WTC11 (cell line): ENCODE measurements around the gene TMEM253. TPM values are rescaled to one million over a fixed set of nuclear protein-coding genes. Genes with fewer than 3 reads are reported as not detected.

Experiments used
- ATAC-seq: fragments of 200-7000 bp; cut with Tn5 transposase; 2 replicates; pipeline ENCODE4 v1.10.0; 2021; ENCODE audit warnings: mild to moderate bottlenecking, moderate library complexity
- CTCF ChIA-PET: fragments of 300-600 bp; sonication (Branson Sonifier 250); formaldehyde crosslinking; loops from one replicate; lab custom pipeline; 2021; ENCODE audit warnings: antibody characterized with exemption; lab: Charles Lee
- POLR2A ChIA-PET: fragments of 350-600 bp; sonication (Branson Sonifier 250); formaldehyde crosslinking; loops from one replicate; lab custom pipeline; 2021; ENCODE audit warnings: antibody characterized with exemption; lab: Charles Lee
- DNase-seq: peaks from one replicate; pipeline ENCODE4 v3.0.0; 2021; ENCODE audit warnings: low spot score
- H3K27ac Mint-ChIP-seq: 2 replicates; pipeline ENCODE4 v1.8.0; 2021; ENCODE audit warnings: mixed read lengths
- H3K27me3 Mint-ChIP-seq: 2 replicates; pipeline ENCODE4 v1.8.0; 2021; ENCODE audit warnings: low read depth, mild to moderate bottlenecking, moderate library complexity, mixed read lengths
- H3K36me3 Mint-ChIP-seq: 2 replicates; pipeline ENCODE4 v1.8.0; 2021; ENCODE audit warnings: mixed read lengths
- H3K4me1 Mint-ChIP-seq: 2 replicates; pipeline ENCODE4 v1.8.0; 2022; ENCODE audit warnings: mixed read lengths
- H3K4me3 Mint-ChIP-seq: 2 replicates; pipeline ENCODE4 v1.8.0; 2021; ENCODE audit warnings: mild to moderate bottlenecking, moderate library complexity, mixed read lengths
- H3K9me3 Mint-ChIP-seq: 2 replicates; pipeline ENCODE4 v1.8.0; 2021; ENCODE audit warnings: mixed read lengths
- CREM ChIP-seq: sonication (generic); formaldehyde crosslinking; IDR thresholded peaks from 2 replicates; pipeline ENCODE4 v1.8.1; 2022; ENCODE audit warnings: mild to moderate bottlenecking, missing genetic modification reagents, moderate library complexity
- ESRRA ChIP-seq: sonication (generic); formaldehyde crosslinking; IDR thresholded peaks from 2 replicates; pipeline ENCODE4 v1.8.1; 2022; ENCODE audit warnings: mild to moderate bottlenecking, missing genetic modification reagents, borderline replicate concordance
- FOXJ3 ChIP-seq: sonication (generic); formaldehyde crosslinking; IDR thresholded peaks from 2 replicates; pipeline ENCODE4 v1.9.0; 2021; ENCODE audit warnings: missing genetic modification reagents, mild to moderate bottlenecking, borderline replicate concordance
- IRF2 ChIP-seq: sonication (generic); formaldehyde crosslinking; IDR thresholded peaks from 2 replicates; pipeline ENCODE4 v1.8.0; 2022; ENCODE audit warnings: low read depth, missing genetic modification reagents, borderline replicate concordance
- NFYB ChIP-seq: sonication (generic); formaldehyde crosslinking; conservative IDR thresholded peaks from 2 replicates; pipeline ENCODE4 v1.8.0; 2022; ENCODE audit warnings: low read depth, missing genetic modification reagents
- PRRX2 ChIP-seq: fragments of 250-450 bp; sonication (Bioruptor Pico); IDR thresholded peaks from 2 replicates; pipeline ENCODE4 v1.8.0; 2021; ENCODE audit warnings: mild to moderate bottlenecking
- ZNF219 ChIP-seq: sonication (generic); formaldehyde crosslinking; IDR thresholded peaks from 2 replicates; pipeline ENCODE4 v1.8.0; 2023; ENCODE audit warnings: missing genetic modification reagents, mild to moderate bottlenecking, borderline replicate concordance
- ZNF263 ChIP-seq: sonication (generic); formaldehyde crosslinking; IDR thresholded peaks from 2 replicates; pipeline ENCODE4 v1.8.1; 2022; ENCODE audit warnings: low read depth, mild to moderate bottlenecking, moderate library complexity, missing genetic modification reagents
- total RNA-seq: library from RNA; stranded (reverse); gene quantifications from 3 replicates; pipeline ENCODE4 v1.2.3, GENCODE V29; 2021
- TF ChIP-seq, protein P1 (sequence below): fragments of 250-450 bp; sonication (Bioruptor Pico); conservative IDR thresholded peaks from 2 replicates; pipeline ENCODE4 v1.9.0; 2021; ENCODE audit warnings: mild to moderate bottlenecking
- TF ChIP-seq, protein P2 (sequence below): sonication (generic); formaldehyde crosslinking; IDR thresholded peaks from 2 replicates; pipeline ENCODE4 v1.8.1; 2023; ENCODE audit warnings: mild to moderate bottlenecking, missing genetic modification reagents
- TF ChIP-seq, protein P3 (sequence below): sonication (generic); formaldehyde crosslinking; IDR thresholded peaks from 2 replicates; pipeline ENCODE4 v1.8.1; 2023; ENCODE audit warnings: mild to moderate bottlenecking, missing genetic modification reagents, moderate library complexity
- TF ChIP-seq, protein P4 (sequence below): sonication (generic); formaldehyde crosslinking; IDR thresholded peaks from 2 replicates; pipeline ENCODE4 v1.8.1; 2022; ENCODE audit warnings: low read depth, mild to moderate bottlenecking, moderate library complexity, missing genetic modification reagents, borderline replicate concordance
- TF ChIP-seq, protein P5 (sequence below): sonication (generic); formaldehyde crosslinking; IDR thresholded peaks from 2 replicates; pipeline ENCODE4 v1.8.0; 2023; ENCODE audit warnings: missing genetic modification reagents, mild to moderate bottlenecking, borderline replicate concordance
- TF ChIP-seq, protein P6 (sequence below): sonication (generic); formaldehyde crosslinking; IDR thresholded peaks from 2 replicates; pipeline ENCODE4 v1.8.1; 2023; ENCODE audit warnings: mild to moderate bottlenecking, moderate library complexity, missing genetic modification reagents
- TF ChIP-seq, protein P7 (sequence below): sonication (generic); formaldehyde crosslinking; IDR thresholded peaks from 2 replicates; pipeline ENCODE4 v1.8.1; 2022; ENCODE audit warnings: missing genetic modification reagents, borderline replicate concordance

The TMEM253 gene
- total RNA-seq, 1 experiment from 2014 or later, result 1.7 TPM

DNA sequence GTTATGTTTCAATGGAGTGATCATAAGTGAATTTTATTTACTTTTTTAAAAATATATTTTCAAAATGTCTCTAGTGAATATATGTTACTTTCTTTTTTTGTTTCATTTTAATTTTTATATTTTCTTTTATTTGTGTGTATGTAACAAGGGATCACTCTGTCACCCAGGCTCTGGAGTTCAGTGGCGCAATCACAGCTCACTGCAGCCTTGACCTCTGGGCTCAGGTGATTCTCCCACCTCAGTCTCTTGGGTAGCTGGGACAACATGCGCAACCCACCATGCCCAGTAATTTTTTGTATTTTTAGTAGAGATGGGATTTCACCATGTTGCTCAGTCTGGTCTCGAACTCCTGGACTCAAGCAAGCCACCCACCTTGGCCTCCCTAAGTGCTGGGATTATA lies 18.1 kb downstream of the TMEM253 start:
- Mint-ChIP-seq H3K27me3 (0 out of 2 replicates have a peak, but pooled peaks cover 5% of the 10 kb centered on the region), H3K4me1 (peaks cover 7% of the 10 kb centered on the region), H3K27ac (no peak overlapping the region), H3K9me3 (no peaks in the 10 kb centered on the region), H3K36me3 (no peaks in the 10 kb centered on the region), H3K4me3 (no peak overlapping the region)
- ChIA-PET POLR2A (no interaction called here), CTCF (no interaction called here)
- no peak for DNase-seq
- no peak for ATAC-seq
- TF ChIP-seq, protein P1, sequence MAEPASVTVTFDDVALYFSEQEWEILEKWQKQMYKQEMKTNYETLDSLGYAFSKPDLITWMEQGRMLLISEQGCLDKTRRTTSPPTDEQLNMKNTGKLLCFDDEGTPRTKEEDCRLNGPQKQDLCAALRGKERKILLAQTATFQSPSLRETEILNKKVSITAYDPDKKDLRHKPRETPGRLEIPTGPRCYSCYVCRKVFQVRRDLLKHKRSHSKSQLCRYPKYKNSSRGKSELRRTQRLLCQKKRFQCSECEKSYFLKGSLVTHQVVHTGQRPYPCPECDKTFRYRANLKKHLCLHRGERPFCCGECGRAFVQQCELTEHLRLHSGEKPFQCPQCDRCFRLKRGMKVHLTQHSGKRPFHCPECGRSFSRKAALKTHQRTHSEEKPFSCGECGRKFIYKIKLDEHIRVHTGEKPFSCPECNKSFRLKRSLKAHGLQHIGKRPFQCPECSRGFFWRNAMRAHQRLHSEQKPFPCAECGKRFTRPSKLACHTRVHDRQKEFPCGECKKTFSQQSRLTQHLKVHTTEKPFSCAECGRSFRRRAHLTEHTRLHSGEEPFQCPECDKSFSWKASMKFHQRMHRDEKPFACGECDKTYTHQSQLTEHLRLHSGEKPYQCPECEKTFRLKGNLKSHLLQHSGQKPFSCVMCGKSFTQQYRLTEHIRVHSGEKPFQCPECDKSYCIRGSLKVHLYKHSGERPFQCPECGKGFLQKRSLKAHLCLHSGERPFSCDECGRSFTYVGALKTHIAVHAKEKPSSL (CRISPR knock-in tag), result no peak
- TF ChIP-seq FOXJ3 (CRISPR knock-in tag) (no peak), ZNF263 (CRISPR knock-in tag) (no peak), NFYB (CRISPR knock-in tag) (no peak), ESRRA (no peak), IRF2 (CRISPR knock-in tag) (no peak)
- TF ChIP-seq, protein P2, sequence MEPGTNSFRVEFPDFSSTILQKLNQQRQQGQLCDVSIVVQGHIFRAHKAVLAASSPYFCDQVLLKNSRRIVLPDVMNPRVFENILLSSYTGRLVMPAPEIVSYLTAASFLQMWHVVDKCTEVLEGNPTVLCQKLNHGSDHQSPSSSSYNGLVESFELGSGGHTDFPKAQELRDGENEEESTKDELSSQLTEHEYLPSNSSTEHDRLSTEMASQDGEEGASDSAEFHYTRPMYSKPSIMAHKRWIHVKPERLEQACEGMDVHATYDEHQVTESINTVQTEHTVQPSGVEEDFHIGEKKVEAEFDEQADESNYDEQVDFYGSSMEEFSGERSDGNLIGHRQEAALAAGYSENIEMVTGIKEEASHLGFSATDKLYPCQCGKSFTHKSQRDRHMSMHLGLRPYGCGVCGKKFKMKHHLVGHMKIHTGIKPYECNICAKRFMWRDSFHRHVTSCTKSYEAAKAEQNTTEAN (CRISPR knock-in tag), result no peak
- TF ChIP-seq, protein P3, sequence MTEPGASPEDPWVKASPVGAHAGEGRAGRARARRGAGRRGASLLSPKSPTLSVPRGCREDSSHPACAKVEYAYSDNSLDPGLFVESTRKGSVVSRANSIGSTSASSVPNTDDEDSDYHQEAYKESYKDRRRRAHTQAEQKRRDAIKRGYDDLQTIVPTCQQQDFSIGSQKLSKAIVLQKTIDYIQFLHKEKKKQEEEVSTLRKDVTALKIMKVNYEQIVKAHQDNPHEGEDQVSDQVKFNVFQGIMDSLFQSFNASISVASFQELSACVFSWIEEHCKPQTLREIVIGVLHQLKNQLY (CRISPR knock-in tag), result no peak
- TF ChIP-seq, protein P4, sequence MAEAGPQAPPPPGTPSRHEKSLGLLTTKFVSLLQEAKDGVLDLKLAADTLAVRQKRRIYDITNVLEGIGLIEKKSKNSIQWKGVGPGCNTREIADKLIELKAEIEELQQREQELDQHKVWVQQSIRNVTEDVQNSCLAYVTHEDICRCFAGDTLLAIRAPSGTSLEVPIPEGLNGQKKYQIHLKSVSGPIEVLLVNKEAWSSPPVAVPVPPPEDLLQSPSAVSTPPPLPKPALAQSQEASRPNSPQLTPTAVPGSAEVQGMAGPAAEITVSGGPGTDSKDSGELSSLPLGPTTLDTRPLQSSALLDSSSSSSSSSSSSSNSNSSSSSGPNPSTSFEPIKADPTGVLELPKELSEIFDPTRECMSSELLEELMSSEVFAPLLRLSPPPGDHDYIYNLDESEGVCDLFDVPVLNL, result no peak
- TF ChIP-seq, protein P5, sequence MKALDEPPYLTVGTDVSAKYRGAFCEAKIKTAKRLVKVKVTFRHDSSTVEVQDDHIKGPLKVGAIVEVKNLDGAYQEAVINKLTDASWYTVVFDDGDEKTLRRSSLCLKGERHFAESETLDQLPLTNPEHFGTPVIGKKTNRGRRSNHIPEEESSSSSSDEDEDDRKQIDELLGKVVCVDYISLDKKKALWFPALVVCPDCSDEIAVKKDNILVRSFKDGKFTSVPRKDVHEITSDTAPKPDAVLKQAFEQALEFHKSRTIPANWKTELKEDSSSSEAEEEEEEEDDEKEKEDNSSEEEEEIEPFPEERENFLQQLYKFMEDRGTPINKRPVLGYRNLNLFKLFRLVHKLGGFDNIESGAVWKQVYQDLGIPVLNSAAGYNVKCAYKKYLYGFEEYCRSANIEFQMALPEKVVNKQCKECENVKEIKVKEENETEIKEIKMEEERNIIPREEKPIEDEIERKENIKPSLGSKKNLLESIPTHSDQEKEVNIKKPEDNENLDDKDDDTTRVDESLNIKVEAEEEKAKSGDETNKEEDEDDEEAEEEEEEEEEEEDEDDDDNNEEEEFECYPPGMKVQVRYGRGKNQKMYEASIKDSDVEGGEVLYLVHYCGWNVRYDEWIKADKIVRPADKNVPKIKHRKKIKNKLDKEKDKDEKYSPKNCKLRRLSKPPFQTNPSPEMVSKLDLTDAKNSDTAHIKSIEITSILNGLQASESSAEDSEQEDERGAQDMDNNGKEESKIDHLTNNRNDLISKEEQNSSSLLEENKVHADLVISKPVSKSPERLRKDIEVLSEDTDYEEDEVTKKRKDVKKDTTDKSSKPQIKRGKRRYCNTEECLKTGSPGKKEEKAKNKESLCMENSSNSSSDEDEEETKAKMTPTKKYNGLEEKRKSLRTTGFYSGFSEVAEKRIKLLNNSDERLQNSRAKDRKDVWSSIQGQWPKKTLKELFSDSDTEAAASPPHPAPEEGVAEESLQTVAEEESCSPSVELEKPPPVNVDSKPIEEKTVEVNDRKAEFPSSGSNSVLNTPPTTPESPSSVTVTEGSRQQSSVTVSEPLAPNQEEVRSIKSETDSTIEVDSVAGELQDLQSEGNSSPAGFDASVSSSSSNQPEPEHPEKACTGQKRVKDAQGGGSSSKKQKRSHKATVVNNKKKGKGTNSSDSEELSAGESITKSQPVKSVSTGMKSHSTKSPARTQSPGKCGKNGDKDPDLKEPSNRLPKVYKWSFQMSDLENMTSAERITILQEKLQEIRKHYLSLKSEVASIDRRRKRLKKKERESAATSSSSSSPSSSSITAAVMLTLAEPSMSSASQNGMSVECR, result no peak
- TF ChIP-seq, protein P6, sequence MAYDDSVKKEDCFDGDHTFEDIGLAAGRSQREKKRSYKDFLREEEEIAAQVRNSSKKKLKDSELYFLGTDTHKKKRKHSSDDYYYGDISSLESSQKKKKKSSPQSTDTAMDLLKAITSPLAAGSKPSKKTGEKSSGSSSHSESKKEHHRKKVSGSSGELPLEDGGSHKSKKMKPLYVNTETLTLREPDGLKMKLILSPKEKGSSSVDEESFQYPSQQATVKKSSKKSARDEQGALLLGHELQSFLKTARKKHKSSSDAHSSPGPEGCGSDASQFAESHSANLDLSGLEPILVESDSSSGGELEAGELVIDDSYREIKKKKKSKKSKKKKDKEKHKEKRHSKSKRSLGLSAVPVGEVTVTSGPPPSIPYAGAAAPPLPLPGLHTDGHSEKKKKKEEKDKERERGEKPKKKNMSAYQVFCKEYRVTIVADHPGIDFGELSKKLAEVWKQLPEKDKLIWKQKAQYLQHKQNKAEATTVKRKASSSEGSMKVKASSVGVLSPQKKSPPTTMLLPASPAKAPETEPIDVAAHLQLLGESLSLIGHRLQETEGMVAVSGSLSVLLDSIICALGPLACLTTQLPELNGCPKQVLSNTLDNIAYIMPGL (CRISPR knock-in tag), result no peak

DNA sequence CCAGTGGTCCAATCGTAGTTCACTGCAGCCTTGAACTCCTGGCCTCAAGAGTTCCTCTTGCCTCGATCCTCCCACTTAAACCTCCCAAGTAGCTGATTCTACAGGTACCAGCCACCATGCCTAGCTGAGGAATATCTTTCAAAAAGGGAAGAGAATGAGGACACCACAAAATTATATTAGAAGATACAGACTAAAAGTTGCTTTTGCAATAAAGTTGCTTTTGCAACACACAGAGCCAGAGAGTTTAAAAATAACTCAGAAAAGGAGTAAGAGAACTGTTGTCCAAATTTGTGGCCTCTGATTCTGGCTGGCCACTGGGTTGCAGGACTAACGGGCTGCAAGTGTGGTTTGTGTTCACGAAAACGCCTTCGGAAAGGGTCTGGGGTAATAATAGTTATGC lies 19.8 kb downstream of the TMEM253 start:
- no peak for DNase-seq
- Mint-ChIP-seq H3K27me3 (peaks cover 5% of the 10 kb centered on the region; the same call in 1 of the 2 replicates), H3K9me3 (peaks cover 7% of the 10 kb centered on the region; the same call in 1 of the 2 replicates), H3K36me3 (no peaks in the 10 kb centered on the region), H3K4me1 (peaks cover 7% of the 10 kb centered on the region), H3K4me3 (no peak overlapping the region), H3K27ac (no peak overlapping the region)
- ATAC-seq, result no peak
- POLR2A ChIA-PET, result no interaction called here
- CTCF ChIA-PET, result no interaction called here
- TF ChIP-seq ZNF219 (CRISPR knock-in tag) (no peak), CREM (CRISPR knock-in tag) (no peak), PRRX2 (no peak)
- TF ChIP-seq, protein P7, sequence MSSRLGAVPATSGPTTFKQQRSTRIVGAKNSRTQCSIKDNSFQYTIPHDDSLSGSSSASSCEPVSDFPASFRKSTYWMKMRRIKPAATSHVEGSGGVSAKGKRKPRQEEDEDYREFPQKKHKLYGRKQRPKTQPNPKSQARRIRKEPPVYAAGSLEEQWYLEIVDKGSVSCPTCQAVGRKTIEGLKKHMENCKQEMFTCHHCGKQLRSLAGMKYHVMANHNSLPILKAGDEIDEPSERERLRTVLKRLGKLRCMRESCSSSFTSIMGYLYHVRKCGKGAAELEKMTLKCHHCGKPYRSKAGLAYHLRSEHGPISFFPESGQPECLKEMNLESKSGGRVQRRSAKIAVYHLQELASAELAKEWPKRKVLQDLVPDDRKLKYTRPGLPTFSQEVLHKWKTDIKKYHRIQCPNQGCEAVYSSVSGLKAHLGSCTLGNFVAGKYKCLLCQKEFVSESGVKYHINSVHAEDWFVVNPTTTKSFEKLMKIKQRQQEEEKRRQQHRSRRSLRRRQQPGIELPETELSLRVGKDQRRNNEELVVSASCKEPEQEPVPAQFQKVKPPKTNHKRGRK (CRISPR knock-in tag), result no peak
- TF ChIP-seq, protein P5, result no peak
